ENCODE data around the gene HMX1.

DNA sequence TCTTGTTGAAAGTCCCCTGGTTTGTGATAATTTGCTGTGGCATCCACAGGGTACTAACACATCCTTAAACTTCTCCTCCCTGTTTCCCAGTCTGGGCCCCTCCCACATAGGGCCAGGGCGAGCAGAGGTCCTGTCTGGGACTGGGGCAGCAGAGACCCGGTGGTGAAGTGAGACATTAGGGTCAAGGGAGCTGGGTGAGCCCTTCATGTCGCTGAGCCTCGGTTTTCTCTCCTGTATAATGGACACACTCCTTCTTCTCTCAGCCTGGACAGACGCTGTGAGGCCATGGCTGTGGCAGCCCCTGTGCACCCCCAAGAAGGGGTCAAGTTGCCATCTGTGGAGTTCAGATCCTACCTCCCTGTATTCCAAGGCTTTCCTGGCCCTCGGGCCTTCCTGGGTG, 33.0 kb upstream of the HMX1 start:
- TF ChIP-seq, protein P1, sequence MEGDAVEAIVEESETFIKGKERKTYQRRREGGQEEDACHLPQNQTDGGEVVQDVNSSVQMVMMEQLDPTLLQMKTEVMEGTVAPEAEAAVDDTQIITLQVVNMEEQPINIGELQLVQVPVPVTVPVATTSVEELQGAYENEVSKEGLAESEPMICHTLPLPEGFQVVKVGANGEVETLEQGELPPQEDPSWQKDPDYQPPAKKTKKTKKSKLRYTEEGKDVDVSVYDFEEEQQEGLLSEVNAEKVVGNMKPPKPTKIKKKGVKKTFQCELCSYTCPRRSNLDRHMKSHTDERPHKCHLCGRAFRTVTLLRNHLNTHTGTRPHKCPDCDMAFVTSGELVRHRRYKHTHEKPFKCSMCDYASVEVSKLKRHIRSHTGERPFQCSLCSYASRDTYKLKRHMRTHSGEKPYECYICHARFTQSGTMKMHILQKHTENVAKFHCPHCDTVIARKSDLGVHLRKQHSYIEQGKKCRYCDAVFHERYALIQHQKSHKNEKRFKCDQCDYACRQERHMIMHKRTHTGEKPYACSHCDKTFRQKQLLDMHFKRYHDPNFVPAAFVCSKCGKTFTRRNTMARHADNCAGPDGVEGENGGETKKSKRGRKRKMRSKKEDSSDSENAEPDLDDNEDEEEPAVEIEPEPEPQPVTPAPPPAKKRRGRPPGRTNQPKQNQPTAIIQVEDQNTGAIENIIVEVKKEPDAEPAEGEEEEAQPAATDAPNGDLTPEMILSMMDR (IDR thresholded peaks at IDR 0.05; ENCODE audit: insufficient read depth, low read length): no peak
- TF ChIP-seq POLR2AphosphoS5 (IDR thresholded peaks at IDR 0.05; ENCODE audit: low read depth): no peak
